ENCODE measurements around the gene UTP14A. TPM values are rescaled to one million over a fixed set of nuclear protein-coding genes. Genes with fewer than 3 reads are reported as not detected.

UTP14A gene
- total and polyA plus RNA-seq, 10 donors = 11.2 to 17.3 (median 13.5) TPM

DNA sequence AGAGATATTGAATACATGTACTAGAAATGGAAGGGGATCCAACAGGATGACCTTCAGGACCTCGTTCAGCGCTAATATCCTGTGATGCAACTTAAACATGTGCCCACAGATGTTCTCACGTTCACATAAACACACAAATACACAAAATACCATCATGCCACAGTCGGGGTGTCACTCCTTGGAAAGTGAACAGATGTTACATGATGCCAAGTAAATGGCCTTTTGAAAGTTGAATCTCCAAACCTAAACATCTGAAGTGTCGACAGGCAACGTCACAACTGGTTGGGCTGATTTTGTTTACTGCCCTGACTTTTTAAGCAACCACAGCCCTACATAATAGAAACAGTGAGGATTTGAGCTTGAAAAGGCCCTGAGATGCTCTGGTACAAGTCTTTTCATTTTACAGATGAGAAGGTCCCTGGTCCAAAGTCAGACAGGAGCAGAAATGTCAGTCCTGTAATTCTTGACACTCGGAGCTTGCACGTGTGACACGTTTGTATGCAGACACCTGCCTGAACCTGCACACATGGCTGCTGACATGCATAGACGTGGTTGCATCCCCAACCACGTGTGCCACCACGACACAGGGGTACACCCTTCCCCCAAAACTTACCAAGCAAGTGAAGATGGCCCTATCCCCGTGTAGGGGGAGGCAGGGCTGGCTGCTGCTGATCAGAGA, 53.0 kb downstream of the UTP14A start:
- Histone ChIP-seq H3K27ac (no peak overlapping the region), H3K9me3 (no peaks in the 10 kb centered on the region), H3K4me1 (peaks cover 0 to 32% (median 13%) of the 10 kb centered on the region in 6 donors), H3K27me3 (replicated peaks in 1 of 7) (peaks cover 0 to 4% (median 0%) of the 10 kb centered on the region in 7 donors), H3K4me3 (no peak overlapping the region), H3K36me3 (no peaks in the 10 kb centered on the region)
- no peak for TF ChIP-seq POLR2A (IDR thresholded peaks at IDR 0.05)
- TF ChIP-seq, protein P1, sequence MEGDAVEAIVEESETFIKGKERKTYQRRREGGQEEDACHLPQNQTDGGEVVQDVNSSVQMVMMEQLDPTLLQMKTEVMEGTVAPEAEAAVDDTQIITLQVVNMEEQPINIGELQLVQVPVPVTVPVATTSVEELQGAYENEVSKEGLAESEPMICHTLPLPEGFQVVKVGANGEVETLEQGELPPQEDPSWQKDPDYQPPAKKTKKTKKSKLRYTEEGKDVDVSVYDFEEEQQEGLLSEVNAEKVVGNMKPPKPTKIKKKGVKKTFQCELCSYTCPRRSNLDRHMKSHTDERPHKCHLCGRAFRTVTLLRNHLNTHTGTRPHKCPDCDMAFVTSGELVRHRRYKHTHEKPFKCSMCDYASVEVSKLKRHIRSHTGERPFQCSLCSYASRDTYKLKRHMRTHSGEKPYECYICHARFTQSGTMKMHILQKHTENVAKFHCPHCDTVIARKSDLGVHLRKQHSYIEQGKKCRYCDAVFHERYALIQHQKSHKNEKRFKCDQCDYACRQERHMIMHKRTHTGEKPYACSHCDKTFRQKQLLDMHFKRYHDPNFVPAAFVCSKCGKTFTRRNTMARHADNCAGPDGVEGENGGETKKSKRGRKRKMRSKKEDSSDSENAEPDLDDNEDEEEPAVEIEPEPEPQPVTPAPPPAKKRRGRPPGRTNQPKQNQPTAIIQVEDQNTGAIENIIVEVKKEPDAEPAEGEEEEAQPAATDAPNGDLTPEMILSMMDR (IDR thresholded peaks at IDR 0.05 in 8 of 11, conservative IDR thresholded peaks at IDR 0.05 in 3 of 11) = no peak
- no peak for TF ChIP-seq POLR2AphosphoS5 (IDR thresholded peaks at IDR 0.05)
- no peak for DNase-seq
- 44 to 68% (median 53%) methylated on average over 9 to 13 of the region's 13 CpGs for WGBS, 5 donors
- intact Hi-C loops (cut with DNase I; ENCODE audit: low total_unique reads) = no loop called here

DNA sequence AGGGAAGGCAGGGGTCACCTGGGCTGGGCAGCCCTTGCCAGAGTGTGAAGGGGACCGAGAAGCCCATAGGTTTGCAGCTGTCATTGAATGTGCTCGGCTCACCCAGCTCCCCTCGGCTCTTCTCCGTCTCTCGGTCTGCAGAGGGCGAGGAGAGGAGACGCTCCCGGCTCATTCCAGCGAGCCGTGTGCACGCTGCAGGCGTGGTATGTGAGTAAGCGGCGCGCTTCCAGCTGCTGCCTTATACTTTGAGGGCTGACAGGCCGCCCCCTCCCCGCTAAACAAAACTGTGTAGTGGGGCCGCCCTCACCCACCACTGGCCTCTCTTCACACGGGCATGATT, 53.5 kb downstream of the UTP14A start:
- DNase-seq = no peak
- H3K4me3 ChIP-seq = no peak overlapping the region
- TF ChIP-seq POLR2A (IDR thresholded peaks at IDR 0.05) (no peak), POLR2AphosphoS5 (IDR thresholded peaks at IDR 0.05) (no peak)
- TF ChIP-seq, protein P1 (IDR thresholded peaks at IDR 0.05 in 8 of 11, conservative IDR thresholded peaks at IDR 0.05 in 3 of 11) = no peak
- intact Hi-C loops (cut with DNase I; ENCODE audit: low total_unique reads) = no loop called here
- no peaks in the 10 kb centered on the region for H3K9me3 ChIP-seq
- no peak overlapping the region for H3K27ac ChIP-seq
- WGBS, 5 donors = 66 to 93% (median 78%) methylated on average over 10 to 19 of the region's 19 CpGs; no CpG with 5 or more reads in 1 of the 5 donors
- H3K36me3 ChIP-seq = no peaks in the 10 kb centered on the region
- H3K27me3 ChIP-seq (replicated peaks in 1 of 7) = peaks cover 0 to 4% (median 0%) of the 10 kb centered on the region in 7 donors
- H3K4me1 ChIP-seq = peaks cover 0 to 32% (median 13%) of the 10 kb centered on the region in 6 donors

DNA sequence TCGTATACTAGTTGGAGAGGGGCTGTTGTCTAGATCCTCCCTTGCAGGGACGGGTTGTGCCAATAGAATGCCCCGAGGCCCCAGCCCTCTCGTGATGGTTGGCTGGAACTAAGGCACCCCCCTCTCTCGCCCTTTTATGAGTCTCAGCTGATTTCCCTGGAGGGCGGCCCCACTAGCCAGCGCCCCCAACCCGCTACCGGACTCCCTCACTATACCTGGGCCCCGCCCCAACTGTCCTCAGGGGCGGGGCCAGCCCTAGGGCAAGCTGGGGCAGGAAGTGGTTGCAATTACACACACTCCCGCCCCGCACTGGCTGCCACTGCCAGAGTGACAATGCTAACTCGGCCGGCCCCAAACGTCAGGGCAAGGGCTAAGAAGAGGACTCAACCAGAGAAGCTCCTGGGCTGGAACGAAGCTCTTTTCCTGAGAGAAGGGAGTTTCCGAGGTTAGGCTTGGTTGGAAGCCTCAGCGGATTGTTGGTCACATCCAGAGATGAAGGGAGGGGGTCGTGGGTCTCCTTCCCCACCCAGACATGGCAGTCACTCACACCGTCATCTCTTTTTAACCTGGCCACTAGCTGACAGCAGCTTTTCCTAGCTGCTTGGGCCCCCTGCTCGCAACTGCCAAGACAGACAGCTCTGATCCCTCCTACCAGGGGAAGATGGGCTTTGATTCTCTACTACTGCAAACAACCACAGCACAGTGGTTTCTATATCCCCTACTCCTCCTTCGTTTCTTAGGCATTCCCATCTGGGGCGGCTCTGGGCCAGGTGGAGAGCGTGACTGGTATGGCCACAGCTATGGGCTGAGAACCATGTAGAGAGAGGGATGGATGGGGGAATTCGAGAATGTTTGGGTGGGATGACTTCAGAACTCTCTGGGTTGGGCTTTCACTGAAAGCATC, 55.5 kb downstream of the UTP14A start:
- peak; percentile 95 for DNase-seq
- intact Hi-C loops (cut with DNase I; ENCODE audit: low total_unique reads) = no loop called here
- H3K9me3 ChIP-seq = no peaks in the 10 kb centered on the region
- H3K36me3 ChIP-seq = no peaks in the 10 kb centered on the region
- peak overlapping the region in 3 of 8 donors; percentile 3 to 51 (median 20) for H3K4me3 ChIP-seq
- TF ChIP-seq POLR2A (IDR thresholded peaks at IDR 0.05) (no peak), POLR2AphosphoS5 (IDR thresholded peaks at IDR 0.05) (peak; percentile 79 to 82 (median 81))
- TF ChIP-seq, protein P1 (IDR thresholded peaks at IDR 0.05 in 8 of 11, conservative IDR thresholded peaks at IDR 0.05 in 3 of 11) = no peak
- WGBS, 5 donors = 10 to 36% (median 15%) methylated on average over 14 to 26 of the region's 26 CpGs
- H3K27me3 ChIP-seq (replicated peaks in 1 of 7) = peaks cover 0 to 4% (median 0%) of the 10 kb centered on the region in 7 donors
- H3K27ac ChIP-seq = peak overlapping the region; percentile 6 to 89 (median 83)
- H3K4me1 ChIP-seq = peaks cover 0 to 32% (median 13%) of the 10 kb centered on the region in 6 donors

DNA sequence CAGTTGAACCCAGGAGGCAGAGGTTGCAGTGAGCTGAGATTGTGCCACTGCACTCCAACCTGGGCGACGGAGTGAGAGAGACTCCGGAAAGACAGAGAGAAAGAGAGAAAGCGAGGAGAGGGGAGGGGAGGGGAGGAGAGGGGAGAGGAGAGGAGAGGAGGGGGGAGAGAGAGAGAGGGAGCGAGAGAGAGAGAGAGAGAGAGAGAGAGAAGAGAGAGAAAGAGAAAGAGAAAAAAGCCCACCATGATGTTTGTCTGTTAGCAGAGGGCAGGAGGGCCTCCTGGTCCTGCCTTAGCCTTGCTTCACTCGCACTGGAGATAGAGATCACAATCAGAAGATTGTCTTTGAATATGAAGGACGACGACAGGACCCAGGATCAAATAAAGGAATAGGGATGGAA, 57.8 kb downstream of the UTP14A start:
- intact Hi-C loops (cut with DNase I; ENCODE audit: low total_unique reads) = no loop called here
- 78 to 93% (median 88%) methylated on average over 7 to 8 of the region's 8 CpGs for WGBS, 5 donors
- Histone ChIP-seq H3K27ac (no peak overlapping the region), H3K9me3 (peaks cover 0 to under 1% (median 0%) of the 10 kb centered on the region in 8 donors), H3K4me3 (no peak overlapping the region), H3K27me3 (replicated peaks in 1 of 7) (peaks cover 0 to 4% (median 0%) of the 10 kb centered on the region in 7 donors), H3K4me1 (peaks cover 0 to 16% (median 4%) of the 10 kb centered on the region in 6 donors), H3K36me3 (no peaks in the 10 kb centered on the region)
- TF ChIP-seq, protein P1 (IDR thresholded peaks at IDR 0.05 in 8 of 11, conservative IDR thresholded peaks at IDR 0.05 in 3 of 11) = no peak
- TF ChIP-seq POLR2AphosphoS5 (IDR thresholded peaks at IDR 0.05) (no peak), POLR2A (IDR thresholded peaks at IDR 0.05) (no peak)
- no peak for DNase-seq
